RWPE1 (cell line): Measurements from ENCODE around the gene UBE2QL1.
A peak's percentile ranks its signal among the peaks of the same experiment; 100 is the strongest.

Source experiments
- CTCF ChIA-PET: fragments of 350-600 bp; sonication (Branson Sonifier 250); formaldehyde crosslinking; extraction: SDS; loops from one replicate; lab custom pipeline; 2021; lab: Yijun Ruan, JAX
- POLR2A ChIA-PET: fragments of 400-600 bp; formaldehyde crosslinking; extraction: SDS; loops from one replicate; lab custom pipeline; 2020; ENCODE audit warnings: antibody characterized with exemption; ENCODE audit not compliant: low non-redundant PET; lab: Yijun Ruan, JAX
- DNase-seq: peaks from one replicate; pipeline ENCODE4 v3.0.0; 2012; ENCODE audit warnings: low spot score
- H3K27ac ChIP-seq: fragments of 450-650 bp; 2 replicates; pipeline ENCODE4 v1.5.1; 2017
- CTCF ChIP-seq: fragments of 450-650 bp; conservative IDR thresholded peaks from 2 replicates; pipeline ENCODE4 v1.5.1; 2017; ENCODE audit warnings: low read depth, mild to moderate bottlenecking

Gene UBE2QL1

GRCh38 chr5:6424700-6425099, 24.0 kb upstream of the UBE2QL1 start:
- H3K27ac ChIP-seq = no peak overlapping the region
- TF ChIP-seq CTCF = no peak
- DNase-seq = no peak
- ChIA-PET CTCF (no interaction called here), POLR2A (no interaction called here)

GRCh38 chr5:6427694-6428093, 21.0 kb upstream of the UBE2QL1 start:
- ChIA-PET CTCF (interaction anchor here (0.7 kb wide), 1 partner anchor 264 kb away, joined by 3 read pairs; no protein-coding TSS in a partner anchor), POLR2A (no interaction called here)
- TF ChIP-seq CTCF = no peak
- H3K27ac ChIP-seq = no peak overlapping the region
- DNase-seq = peak; percentile 30

- POLR2A ChIA-PET = no interaction called here
- H3K27ac ChIP-seq = no peak overlapping the region
- CTCF ChIA-PET = no interaction called here
- TF ChIP-seq CTCF = no peak
- no peak for DNase-seq
These were observed 18.1 kb upstream of the UBE2QL1 start for GRCh38 chr5:6430418-6431028.

- CTCF ChIA-PET = interaction anchor here (0.6 kb wide), 2 partner anchors 553 to 729 kb away, joined by 3 read pairs; no protein-coding TSS in a partner anchor
These were observed 17.2 kb upstream of the UBE2QL1 start for GRCh38 chr5:6431214-6432195.

GRCh38 chr5:6432206-6432605, 16.5 kb upstream of the UBE2QL1 start:
- CTCF ChIA-PET = no interaction called here
- no peak overlapping the region for H3K27ac ChIP-seq
- POLR2A ChIA-PET = no interaction called here
- no peak for DNase-seq
- no peak for TF ChIP-seq CTCF

More at GRCh38 chr5:6431214-6432195, 17.2 kb upstream of the UBE2QL1 start:
- TF ChIP-seq CTCF = no peak
- no peak overlapping the region for H3K27ac ChIP-seq
- POLR2A ChIA-PET = no interaction called here
- DNase-seq = no peak

GRCh38 chr5:6434731-6435130, 13.9 kb upstream of the UBE2QL1 start:
- POLR2A ChIA-PET = no interaction called here
- CTCF ChIA-PET = interaction anchor here (0.7 to 0.8 kb wide), 2 partner anchors 14 to 27 kb away, joined by 3 read pairs; no protein-coding TSS in a partner anchor
- no peak for DNase-seq
- TF ChIP-seq CTCF = no peak
- no peak overlapping the region for H3K27ac ChIP-seq
